GM23248 (cell line): Measurements from ENCODE around the gene RPS6KA5. TPM values are rescaled to one million over a fixed set of nuclear protein-coding genes. Genes with fewer than 3 reads are reported as not detected.
"Not testable (repeated sequence)": the region's sequence is repeated elsewhere in the genome, so short reads cannot be mapped to it uniquely, and the experiment has no call there.

Experiments used
- DNase-seq: peaks from one replicate; pipeline ENCODE4 v3.0.0-alpha.2; 2015
- H2AFZ ChIP-seq: fragments of 200-600 bp; sonication (generic); 2 replicates; pipeline ENCODE4 v1.6.1; 2016; ENCODE audit warnings: antibody characterized with exemption
- H3F3A ChIP-seq: fragments of 200-600 bp; sonication (generic); 2 replicates; pipeline ENCODE4 v1.6.1; 2016; ENCODE audit warnings: mild to moderate bottlenecking, antibody characterized with exemption, mixed run types; ENCODE audit not compliant: insufficient read depth
- H3K27ac ChIP-seq: fragments of 200-600 bp; sonication (generic); 2 replicates; pipeline ENCODE4 v1.5.1; 2016; ENCODE audit warnings: mild to moderate bottlenecking
- H3K27me3 ChIP-seq: fragments of 200-600 bp; sonication (generic); replicated peaks from 2 replicates; pipeline ENCODE4 v1.6.1; 2016; ENCODE audit warnings: mild to moderate bottlenecking; ENCODE audit not compliant: insufficient read depth
- H3K36me3 ChIP-seq: fragments of 200-600 bp; sonication (generic); 2 replicates; pipeline ENCODE4 v1.6.1; 2016; ENCODE audit warnings: low read depth, mild to moderate bottlenecking
- H3K4me1 ChIP-seq: fragments of 200-600 bp; sonication (generic); 2 replicates; pipeline ENCODE4 v1.6.1; 2016; ENCODE audit warnings: mild to moderate bottlenecking; ENCODE audit not compliant: insufficient read depth
- H3K4me2 ChIP-seq: fragments of 200-600 bp; sonication (generic); one replicate; pipeline ENCODE4 v1.6.1; 2016; ENCODE audit warnings: mild to moderate bottlenecking; ENCODE audit not compliant: unreplicated experiment
- H3K4me3 ChIP-seq: fragments of 200-600 bp; sonication (generic); 2 replicates; pipeline ENCODE4 v1.5.1; 2016; ENCODE audit warnings: mild to moderate bottlenecking
- H3K79me2 ChIP-seq: fragments of 200-600 bp; sonication (generic); 2 replicates; pipeline ENCODE4 v1.6.1; 2016; ENCODE audit warnings: mild to moderate bottlenecking; ENCODE audit not compliant: insufficient read depth
- H3K9ac ChIP-seq: fragments of 200-600 bp; sonication (generic); 2 replicates; pipeline ENCODE4 v1.6.1; 2016; ENCODE audit warnings: mild to moderate bottlenecking
- H3K9me2 ChIP-seq: fragments of 200-600 bp; sonication (generic); 2 replicates; pipeline ENCODE4 v1.6.1; 2016; ENCODE audit warnings: mixed run types, mild to moderate bottlenecking, moderate library complexity; ENCODE audit not compliant: insufficient read depth
- H3K9me3 ChIP-seq: fragments of 200-600 bp; sonication (generic); one replicate; pipeline ENCODE4 v1.6.1; 2017; ENCODE audit warnings: low read depth
- H4K20me1 ChIP-seq: fragments of 200-600 bp; sonication (generic); 2 replicates; pipeline ENCODE4 v1.6.0; 2016; ENCODE audit not compliant: insufficient read depth
- EZH2 ChIP-seq: fragments of 200-600 bp; sonication (generic); IDR thresholded peaks from 2 replicates; pipeline ENCODE4 v1.6.1; 2018; ENCODE audit warnings: antibody characterized with exemption, mild to moderate bottlenecking; ENCODE audit not compliant: insufficient read depth, poor library complexity, severe bottlenecking
- EZH2phosphoT487 ChIP-seq: fragments of 200-600 bp; sonication (generic); IDR thresholded peaks from 2 replicates; pipeline ENCODE4 v1.6.1; 2018; ENCODE audit warnings: antibody characterized with exemption, moderate library complexity, mild to moderate bottlenecking, low read depth; ENCODE audit not compliant: insufficient read depth
- WGBS, 2 experiments: methylation state at CpG; one replicate each; pipeline ENCODE4 v1.1.6; 2015 to 2017; ENCODE audit warnings: low lambda C conversion rate in 2 of 2, low coverage in 1 of 2; ENCODE audit errors: missing lambda C conversion rate in 2 of 2; 5-methylcytosine and 5-hydroxymethylcytosine counted together
- in situ Hi-C: fragments of 300-500 bp; cut with MboI; formaldehyde crosslinking; loops from 2 replicates; pipeline ENCODE4 v1.15.0; 2020
- polyA plus RNA-seq: library from polyadenylated mRNA; unstranded; fragments of >200 nt; fragmentation: Nextera tagmentation; extraction: Ambion mirVana; gene quantifications from 2 replicates; pipeline ENCODE4 v1.2.1, GENCODE V29; 2016
- total RNA-seq: library from RNA; depleted of rRNA; stranded (reverse); fragments of >200 nt; shearing (Covaris generic); gene quantifications from 2 replicates; pipeline ENCODE4 v1.2.3, GENCODE V29; 2014

RPS6KA5 gene
- total and polyA plus RNA-seq, 2 experiments from 2014 or later = 0.54 to 1.2 TPM

- DNase-seq = no peak
- H3K4me2 ChIP-seq = no peak overlapping the region
- no peaks in the 10 kb centered on the region for H3K36me3 ChIP-seq
- no peak overlapping the region for H2AFZ ChIP-seq
- no peaks in the 10 kb centered on the region for H3K9me3 ChIP-seq
- H3K4me3 ChIP-seq = no peak overlapping the region
- H4K20me1 ChIP-seq = no peaks in the 10 kb centered on the region
- peaks cover 18% of the 10 kb centered on the region; the same call in 1 of the 2 replicates for H3K27me3 ChIP-seq
- WGBS, 2 experiments = 91 to 93% methylated on average over 17 of the region's 17 CpGs
- TF ChIP-seq EZH2 (no peak), EZH2phosphoT487 (no peak)
- H3F3A ChIP-seq = no peaks in the 10 kb centered on the region
- in situ Hi-C loops = no loop called here
- H3K79me2 ChIP-seq = no peaks in the 10 kb centered on the region
- no peak overlapping the region for H3K27ac ChIP-seq
- H3K9me2 ChIP-seq = no peaks in the 10 kb centered on the region
- no peaks in the 10 kb centered on the region for H3K4me1 ChIP-seq
- no peak overlapping the region for H3K9ac ChIP-seq
Measured at GRCh38 chr14:90848944-90849731, 211.3 kb downstream of the RPS6KA5 start.

DNA sequence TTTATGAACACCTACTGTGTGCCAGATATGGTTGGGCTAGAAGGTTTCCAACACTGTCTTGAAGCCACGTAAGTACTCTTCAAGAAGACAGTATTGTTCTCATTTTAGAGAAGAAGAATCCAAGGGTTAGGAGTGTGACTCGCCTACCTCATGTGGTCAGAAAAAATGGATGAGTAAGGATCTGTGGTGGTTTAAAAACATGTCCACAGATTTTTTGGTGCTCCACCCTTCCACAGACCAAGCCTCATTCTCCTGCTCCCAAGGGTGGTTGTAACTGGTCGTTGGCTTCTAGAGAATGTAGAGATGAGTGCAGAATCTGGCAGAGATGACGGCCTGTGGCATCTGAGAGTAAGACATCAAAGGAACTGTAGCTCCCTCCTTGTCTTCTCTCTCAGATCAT lies 213.9 kb downstream of the RPS6KA5 start:
- Histone ChIP-seq H3K27me3 (peaks cover 18% of the 10 kb centered on the region; the same call in 1 of the 2 replicates), H3K27ac (no peak overlapping the region), H3K9ac (no peak overlapping the region), H3K4me2 (no peak overlapping the region), H4K20me1 (no peaks in the 10 kb centered on the region), H3K4me1 (no peaks in the 10 kb centered on the region), H2AFZ (no peak overlapping the region), H3K9me2 (no peaks in the 10 kb centered on the region), H3K4me3 (no peak overlapping the region), H3K36me3 (no peaks in the 10 kb centered on the region), H3K79me2 (no peaks in the 10 kb centered on the region), H3K9me3 (no peaks in the 10 kb centered on the region), H3F3A (no peaks in the 10 kb centered on the region)
- DNase-seq = peak; percentile 82
- WGBS, 2 experiments = 48 to 50% methylated on average over 4 of the region's 4 CpGs
- in situ Hi-C loops = no loop called here
- TF ChIP-seq EZH2phosphoT487 (no peak), EZH2 (no peak)

DNA sequence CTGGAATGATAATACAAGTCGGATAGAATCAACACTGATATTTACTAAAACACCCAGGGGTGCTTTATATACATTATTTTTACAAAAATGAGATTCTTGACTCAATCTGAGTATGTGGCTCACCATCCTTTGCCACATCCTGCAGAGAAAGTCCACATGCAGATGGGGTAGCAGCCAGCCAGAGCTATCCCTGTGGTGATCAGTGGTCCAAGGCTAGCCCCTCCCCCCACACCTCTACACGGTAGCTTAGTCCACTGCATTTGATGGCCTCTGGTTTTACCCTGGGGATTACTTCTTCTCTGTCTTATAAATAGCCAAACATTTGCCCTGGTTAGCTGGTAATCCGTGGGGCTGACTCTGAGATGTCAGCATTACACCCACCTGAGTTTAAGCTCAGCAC lies 216.1 kb downstream of the RPS6KA5 start:
- no peaks in the 10 kb centered on the region for H4K20me1 ChIP-seq
- in situ Hi-C loops = no loop called here
- H3K9me2 ChIP-seq = no peaks in the 10 kb centered on the region
- no peaks in the 10 kb centered on the region for H3K9me3 ChIP-seq
- no peak overlapping the region for H3K9ac ChIP-seq
- no peak overlapping the region for H3K27ac ChIP-seq
- H3F3A ChIP-seq = 0 out of 2 replicates have a peak, but pooled peaks cover 5% of the 10 kb centered on the region
- H3K79me2 ChIP-seq = no peaks in the 10 kb centered on the region
- peaks cover 3% of the 10 kb centered on the region; the same call in 1 of the 2 replicates for H3K4me1 ChIP-seq
- TF ChIP-seq EZH2phosphoT487 (no peak), EZH2 (no peak)
- peaks cover 18% of the 10 kb centered on the region; the same call in 1 of the 2 replicates for H3K27me3 ChIP-seq
- no peak for DNase-seq
- H3K4me3 ChIP-seq = no peak overlapping the region
- 61 to 66% methylated on average over 3 of the region's 3 CpGs for whole genome bisulfite sequencing, 2 experiments
- no peak overlapping the region for H3K4me2 ChIP-seq
- H2AFZ ChIP-seq = no peak overlapping the region
- no peaks in the 10 kb centered on the region for H3K36me3 ChIP-seq

- WGBS, 2 experiments = 59 to 69% methylated on average over 6 of the region's 6 CpGs
- Histone ChIP-seq H3K9me2 (no peaks in the 10 kb centered on the region), H3K4me2 (no peak overlapping the region), H3K36me3 (no peaks in the 10 kb centered on the region), H3K79me2 (no peaks in the 10 kb centered on the region), H3K27me3 (0 out of 2 replicates have a peak, but pooled peaks cover 2% of the 10 kb centered on the region), H3F3A (0 out of 2 replicates have a peak, but pooled peaks cover 8% of the 10 kb centered on the region), H4K20me1 (no peaks in the 10 kb centered on the region), H2AFZ (no peak overlapping the region), H3K4me1 (peaks cover 8% of the 10 kb centered on the region; the same call in 1 of the 2 replicates), H3K9me3 (no peaks in the 10 kb centered on the region), H3K9ac (no peak overlapping the region), H3K4me3 (no peak overlapping the region), H3K27ac (no peak overlapping the region)
- TF ChIP-seq EZH2 (no peak), EZH2phosphoT487 (no peak)
- no peak for DNase-seq
- in situ Hi-C loops = no loop called here
Measured at GRCh38 chr14:90842726-90843125, 217.7 kb downstream of the RPS6KA5 start.

- H3K4me3 ChIP-seq, H3F3A ChIP-seq, DNase-seq, H3K27me3 ChIP-seq, H2AFZ ChIP-seq, H3K79me2 ChIP-seq, H3K9me2 ChIP-seq, H3K9ac ChIP-seq, in situ Hi-C loops, H3K4me1 ChIP-seq, H4K20me1 ChIP-seq, H3K27ac ChIP-seq, H3K36me3 ChIP-seq, H3K4me2 ChIP-seq, H3K9me3 ChIP-seq: not testable (repeated sequence)
- WGBS, 2 experiments = 81 to 84% methylated on average over 4 of the region's 4 CpGs
Measured at GRCh38 chr14:90840667-90841066, 219.8 kb downstream of the RPS6KA5 start.
